Stimulated activated CD8-positive, alpha-beta memory T cell treated with anti-CD3 and anti-CD28 coated beads, Interleukin-4, amount 100 ng/mL, for 48 hours (primary cell): ENCODE results near the gene BBIP1.
"Not testable (repeated sequence)": the region's sequence is repeated elsewhere in the genome, so short reads cannot be mapped to it uniquely, and the experiment has no call there.

Experiments used
- DNase-seq: peaks from one replicate; pipeline ENCODE4 v3.0.0-alpha.2; 2020

The BBIP1 gene

DNA sequence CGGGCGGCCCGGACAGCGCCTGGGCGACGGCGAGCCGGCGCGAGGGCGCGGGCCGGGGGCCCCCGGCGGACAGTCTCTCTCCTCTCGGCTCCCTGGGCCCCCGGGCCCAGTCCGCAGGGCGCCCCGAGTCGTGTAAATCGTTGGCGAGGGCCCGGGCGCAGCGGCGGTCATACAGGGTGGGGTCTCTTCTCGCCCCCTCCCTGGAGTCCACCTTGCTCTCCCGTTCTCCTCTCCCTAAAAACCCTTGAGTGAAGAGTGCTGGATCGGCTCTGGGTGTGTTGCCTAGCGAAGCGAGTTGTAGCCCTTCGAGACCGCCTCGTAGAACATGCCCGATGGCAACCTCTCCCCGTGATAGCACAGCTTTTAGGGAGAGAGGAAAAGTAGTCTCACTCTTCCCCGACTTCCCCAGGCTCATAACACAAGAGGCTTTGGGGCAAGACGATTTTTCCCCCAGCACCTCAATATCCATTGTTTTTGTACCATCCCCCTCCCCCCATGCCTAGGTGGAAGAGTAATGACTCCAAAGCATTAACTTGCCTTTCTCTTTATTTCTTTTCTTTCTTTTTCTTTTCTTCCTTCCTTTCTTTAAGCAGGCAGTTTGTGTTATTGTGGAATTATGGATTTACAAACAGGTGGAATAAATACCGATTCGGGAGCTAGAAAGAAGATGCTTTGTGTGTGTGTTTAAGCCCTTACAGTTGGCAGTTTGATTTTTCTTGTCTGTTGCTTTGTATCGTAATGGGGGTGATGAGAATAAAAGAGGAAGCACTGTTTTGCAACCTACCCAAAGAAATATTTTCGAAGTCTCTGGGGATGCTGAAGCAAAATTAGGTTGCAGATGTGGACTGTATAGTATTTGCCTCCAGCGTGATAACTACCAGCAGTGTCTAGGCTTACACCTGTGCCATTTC, 1.2 kb upstream of the BBIP1 start:
- DNase-seq, result peak; percentile 39

DNA sequence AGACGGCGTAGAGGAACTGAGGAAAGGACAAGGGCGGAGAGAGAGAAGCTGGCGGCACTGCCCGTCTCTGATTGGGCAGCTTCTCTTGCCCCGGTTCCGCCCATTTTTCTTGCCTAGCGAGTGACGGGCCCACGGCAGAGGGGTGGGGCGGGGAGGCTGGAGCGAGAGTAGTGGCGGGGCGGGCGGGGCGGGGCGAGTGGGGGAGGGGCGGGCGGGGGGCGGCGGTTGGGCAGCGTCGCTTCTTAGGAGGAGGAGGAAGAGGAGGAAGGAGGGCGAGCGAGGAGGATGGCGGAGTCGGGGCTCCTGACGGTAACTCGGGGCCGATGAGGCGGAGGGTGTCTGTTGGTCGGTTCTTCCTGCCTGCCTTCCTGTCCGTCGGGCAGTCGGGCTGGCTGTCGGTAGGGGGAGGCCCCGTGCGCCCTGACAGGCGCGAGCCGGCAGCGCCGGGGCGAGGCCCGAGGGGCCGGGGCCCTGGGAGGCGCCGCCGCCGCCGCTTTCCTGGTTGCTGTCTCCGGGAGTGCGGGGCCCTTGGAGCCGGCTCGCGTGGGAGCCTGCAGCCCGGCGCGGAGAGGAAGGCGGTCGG, 460 bp upstream of the BBIP1 start, which contains the start of gene SHOC2:
Gene SHOC2 (plus strand): TSS at position 256 of the 583 bp plus-strand sequence. CDS start 44,755 bp downstream, outside the sequence.
- DNase-seq, result peak; percentile 97

DNA sequence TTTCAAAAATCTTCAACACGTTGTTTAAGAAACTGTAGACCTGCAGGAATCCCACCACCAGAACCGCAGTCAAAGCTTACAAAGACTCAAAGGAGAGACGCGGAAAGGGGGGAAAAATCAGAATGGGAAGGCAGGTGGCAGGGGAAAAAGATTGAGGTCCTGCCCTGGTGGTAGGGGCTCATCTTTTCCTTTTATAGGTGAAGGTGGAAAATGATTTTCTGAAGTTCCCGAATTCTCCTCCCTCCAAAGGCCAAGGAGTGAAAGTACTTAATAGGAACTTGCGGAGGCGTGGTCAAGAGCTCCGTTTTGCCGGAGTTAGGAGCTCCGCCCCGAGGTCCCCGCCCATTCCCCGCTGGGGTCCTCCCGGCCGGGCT, 724 bp downstream of the BBIP1 start:
- peak; percentile 93 for DNase-seq

DNA sequence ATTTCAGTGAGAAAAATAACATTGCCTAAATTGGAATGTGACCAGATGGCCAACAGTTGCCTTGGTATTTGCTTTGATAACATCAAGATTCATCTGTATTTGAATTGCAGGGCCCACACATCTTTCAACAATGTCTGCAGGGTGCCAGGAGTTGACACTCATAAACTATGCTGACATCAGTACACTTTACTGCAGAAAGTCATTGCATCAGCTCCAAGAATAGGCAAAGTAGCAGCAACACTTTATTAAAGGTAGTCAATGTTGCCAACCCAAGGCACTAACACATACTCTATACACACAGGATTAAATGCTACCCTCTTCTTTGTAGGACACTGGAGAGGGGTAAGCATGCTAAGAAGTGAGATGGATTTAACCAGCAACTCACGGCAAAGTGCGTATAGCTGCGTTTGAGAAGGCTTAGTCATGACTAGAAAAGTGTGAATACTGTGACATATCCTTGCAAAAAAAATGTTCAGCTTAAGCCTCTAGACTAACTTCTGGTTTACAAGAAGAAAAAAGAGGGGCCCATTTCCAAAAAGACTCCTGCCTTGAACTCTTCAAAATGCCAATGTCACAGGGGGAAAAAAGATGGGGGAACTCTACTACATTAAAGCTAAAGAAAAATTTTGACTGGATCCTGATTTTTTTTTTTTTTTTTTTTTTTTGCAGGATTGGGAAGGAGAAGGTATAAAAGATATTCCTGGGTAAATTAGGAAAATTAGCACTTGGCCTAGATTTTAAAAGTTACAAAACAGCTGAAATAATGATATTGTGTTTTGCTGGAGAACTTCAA, 2.2 kb downstream of the BBIP1 start:
- no peak for DNase-seq

DNA sequence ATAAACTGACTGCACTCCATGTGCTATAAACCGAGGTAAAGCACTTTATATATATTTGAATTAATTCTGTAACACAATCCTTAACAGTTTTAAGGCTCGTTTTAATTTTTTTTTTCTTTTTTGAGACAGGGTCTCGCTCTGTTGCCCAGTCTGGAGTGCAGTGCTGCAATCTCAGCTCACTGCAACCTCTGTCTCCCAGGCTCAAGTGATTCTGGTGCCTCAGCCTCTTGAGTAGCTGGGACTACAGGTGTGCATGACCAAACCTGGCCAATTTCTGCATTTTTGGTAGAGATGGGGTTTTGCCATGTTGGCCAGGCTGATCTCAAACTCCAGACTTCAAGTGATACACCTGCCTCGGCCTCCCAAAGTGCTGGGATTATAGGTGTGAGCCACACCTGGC, 3.4 kb downstream of the BBIP1 start:
- not testable (repeated sequence) for DNase-seq

DNA sequence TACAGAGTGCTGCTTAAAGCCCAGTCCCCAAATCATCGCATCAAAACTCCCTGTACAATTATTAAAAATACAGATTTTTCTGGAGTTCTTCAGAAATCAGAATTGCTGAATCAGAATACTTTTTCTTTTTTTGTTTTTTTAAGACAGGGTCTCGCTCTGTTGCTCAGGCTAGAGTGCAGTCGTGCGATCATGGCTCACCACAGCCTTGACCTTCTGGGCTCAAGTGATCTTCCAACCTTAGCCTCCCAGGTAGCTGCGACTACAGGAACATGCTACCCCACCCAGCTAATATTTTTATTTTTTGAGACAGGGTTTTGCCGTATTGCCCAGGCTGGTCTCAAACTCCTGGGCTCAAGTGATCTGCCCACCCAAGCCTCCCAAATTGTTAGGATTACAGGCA, 3.9 kb downstream of the BBIP1 start:
- no peak for DNase-seq

DNA sequence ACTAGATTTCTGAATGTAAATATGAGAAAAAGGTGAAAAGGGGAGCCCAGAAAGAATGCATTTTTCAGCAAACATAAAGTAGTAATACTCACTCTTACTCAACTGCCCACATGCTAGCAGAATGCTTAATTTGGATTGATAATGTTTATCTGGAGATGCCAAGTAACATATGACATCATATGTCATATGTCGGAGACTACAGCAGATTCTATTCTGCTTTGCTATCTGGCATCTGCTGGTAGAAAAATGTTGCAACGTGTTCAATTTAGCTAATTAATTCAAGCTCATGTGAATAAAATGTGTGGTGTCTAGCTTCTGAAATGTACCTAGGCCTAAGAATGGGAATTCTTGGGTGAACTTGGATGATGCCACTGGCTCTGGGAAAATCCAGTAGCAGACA, 4.5 kb downstream of the BBIP1 start:
- no peak for DNase-seq

DNA sequence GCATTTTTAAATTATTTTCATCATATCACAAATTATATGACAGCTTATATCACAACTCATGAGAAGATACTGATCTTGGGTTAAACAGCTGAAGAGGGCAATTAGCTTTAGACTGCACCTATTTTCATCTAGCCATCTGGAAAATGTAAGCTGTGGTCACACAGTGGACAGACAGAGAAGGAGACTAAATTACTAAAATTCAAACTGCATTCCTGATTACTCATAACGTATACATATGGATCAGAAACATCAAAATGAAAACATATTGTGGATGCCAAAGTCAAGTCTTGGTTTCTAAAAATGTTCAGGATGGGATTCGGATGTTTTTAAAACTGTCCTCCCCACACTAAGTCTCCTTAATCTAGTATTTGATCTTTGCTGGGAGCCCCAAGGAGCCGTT, 6.6 kb downstream of the BBIP1 start:
- no peak for DNase-seq

DNA sequence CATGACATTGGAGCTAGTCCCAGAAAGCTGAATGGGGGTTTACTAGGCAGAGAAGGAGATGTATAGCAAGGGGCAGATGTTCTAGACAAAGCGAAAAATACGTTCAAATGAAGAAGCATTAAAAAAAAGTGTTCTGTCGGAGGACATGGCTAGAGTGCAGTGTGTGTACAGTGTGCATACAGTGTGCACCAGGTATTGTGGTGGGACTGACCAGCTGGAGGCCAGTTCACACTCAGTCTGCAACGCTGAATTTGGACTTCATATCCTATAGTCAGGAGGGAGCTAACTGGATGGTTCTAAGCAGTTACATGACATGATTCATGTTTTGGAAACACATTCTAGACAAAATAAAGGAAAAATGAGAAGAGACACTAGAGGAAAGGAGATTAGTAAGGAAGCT, 8.8 kb downstream of the BBIP1 start:
- DNase-seq, result no peak

DNA sequence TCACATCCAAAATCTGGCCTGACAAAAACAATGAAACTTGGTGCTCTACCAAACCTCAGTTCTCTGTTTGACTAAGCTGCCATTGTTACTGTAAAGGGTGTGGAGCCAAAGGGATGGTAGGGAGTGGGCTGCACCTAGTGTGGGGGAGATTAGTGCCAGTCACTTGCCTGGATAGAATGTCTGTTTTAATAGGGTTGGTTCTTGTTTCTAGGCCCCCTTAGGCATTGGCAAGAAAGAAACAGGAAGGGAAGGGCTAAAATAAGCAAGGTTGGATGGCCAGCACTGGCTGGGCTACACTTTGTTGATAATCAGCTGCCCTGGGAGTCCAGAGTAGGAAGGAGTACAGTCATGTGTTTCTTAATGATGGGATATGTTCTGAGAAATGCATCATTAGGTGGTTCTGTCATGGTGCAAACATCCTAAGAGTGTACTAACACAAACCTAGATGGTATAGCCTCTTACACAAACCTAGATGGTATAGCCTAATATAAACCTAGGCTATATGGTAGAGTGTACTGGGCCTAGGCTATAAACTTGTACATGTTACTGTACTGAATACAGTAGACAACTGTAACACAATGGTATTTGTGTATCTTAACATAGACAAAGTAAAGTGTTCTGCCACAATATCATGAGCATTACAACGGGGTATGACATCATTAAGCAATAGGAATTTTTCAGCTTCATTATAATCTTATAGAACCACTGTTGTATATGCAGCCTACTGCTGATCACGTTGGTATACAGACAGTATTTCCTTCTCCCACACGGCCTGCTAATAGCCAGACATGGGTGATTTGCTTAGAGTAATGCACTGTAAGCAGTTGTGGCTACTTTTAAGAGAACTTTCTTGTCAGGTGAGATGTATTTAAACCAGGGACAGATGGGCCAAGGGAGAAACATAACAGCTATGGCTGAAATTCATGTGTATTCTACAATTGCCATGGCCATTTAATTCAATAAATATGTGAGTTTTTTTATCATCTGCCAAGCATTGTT, 15.4 kb downstream of the BBIP1 start:
- no peak for DNase-seq

DNA sequence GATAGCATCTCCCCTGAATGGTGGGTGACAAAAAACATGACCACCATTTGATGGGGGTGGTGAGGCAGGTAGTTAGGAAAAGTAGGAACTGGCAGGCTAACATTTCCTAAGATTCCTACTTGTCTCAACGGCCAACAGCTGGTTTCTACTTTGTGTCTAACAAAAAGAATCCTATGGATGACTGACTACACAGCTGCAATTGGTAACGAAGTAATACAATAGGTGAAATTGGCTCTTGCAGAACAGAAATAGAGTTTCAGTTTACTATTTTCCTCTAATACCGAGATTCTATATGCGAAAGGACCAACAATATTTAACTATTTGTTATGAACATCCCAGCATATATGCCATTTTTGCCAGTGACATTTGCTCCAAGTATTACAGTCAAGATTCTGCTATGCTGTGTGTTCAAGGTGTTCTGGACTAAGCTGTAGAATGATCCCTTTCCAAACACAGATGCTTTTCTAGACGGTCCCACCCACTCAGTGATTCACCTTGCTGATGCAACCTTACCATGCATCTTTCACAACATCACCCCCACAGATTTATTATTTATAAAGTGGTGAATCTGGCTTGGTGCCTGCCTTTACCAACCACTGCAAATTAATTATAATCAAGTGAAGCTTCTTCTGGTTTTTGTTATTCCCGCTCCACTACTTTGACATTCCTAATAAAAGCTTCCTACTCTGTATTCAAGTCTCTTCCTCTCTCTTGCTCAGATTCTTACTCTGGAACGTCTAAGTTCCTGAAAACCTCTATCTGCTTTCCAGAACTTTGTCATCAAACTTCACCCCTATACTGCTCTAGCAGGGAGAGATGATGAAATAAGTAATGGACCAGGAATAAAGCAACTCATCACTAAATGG, 16.8 kb downstream of the BBIP1 start:
- peak; percentile 59 for DNase-seq

DNA sequence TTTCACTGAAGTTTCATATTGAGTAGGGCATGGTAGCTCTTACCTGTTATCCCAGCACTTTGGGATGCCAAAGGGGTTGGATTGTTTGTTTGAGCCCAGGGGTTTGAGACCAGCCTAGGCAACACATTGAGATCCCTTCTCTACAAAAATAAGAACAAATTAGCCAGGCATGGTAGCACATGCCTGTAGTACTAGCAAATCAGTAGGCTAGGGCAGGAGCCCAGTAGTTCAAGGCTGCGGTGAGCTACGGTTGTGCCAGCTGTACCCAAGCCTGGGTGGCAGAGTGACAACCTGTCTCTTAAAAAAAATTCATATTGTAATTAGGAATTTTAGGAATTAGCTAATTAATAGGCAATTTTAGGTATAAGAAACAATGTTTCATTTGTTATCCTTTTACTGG, 18.0 kb downstream of the BBIP1 start:
- DNase-seq, result no peak

DNA sequence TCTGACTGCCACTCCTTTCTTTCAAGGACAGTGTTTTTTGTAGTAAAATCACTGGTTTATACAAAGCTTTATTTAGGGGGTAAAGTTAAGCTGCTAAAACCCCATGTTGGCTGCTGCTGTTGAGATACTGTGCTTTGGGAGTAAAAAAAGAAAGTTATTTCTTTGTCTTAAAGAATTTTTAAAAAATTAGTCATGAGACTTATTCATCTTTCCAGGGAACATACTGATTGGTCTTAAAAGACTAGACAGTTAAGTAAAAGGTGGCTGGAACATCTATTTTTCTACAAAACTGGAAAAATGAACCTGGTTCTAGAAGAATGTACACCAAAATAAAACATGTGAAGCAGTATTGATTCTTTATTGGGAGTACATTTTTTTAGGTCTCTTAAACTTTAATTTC, 20.6 kb downstream of the BBIP1 start:
- no peak for DNase-seq

DNA sequence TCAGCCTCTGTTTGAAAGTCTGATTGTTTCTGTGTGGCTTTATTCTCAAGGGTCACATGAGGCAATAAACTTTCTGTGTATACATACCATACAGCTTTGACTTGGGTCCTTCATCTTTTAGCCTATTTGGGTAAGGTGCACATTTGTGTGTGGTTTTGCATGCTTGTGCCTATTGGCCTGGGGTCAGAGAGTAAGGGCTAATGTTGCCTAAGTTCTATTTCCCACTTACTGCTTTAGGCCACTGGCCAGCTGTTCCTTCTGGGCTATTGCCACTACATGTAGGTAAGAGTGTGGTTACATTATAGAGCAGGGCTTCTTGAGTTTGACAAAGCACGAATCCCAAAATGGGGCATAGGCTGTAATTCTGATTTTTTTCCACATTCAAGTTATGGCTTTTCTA, 21.8 kb downstream of the BBIP1 start:
- no peak for DNase-seq

DNA sequence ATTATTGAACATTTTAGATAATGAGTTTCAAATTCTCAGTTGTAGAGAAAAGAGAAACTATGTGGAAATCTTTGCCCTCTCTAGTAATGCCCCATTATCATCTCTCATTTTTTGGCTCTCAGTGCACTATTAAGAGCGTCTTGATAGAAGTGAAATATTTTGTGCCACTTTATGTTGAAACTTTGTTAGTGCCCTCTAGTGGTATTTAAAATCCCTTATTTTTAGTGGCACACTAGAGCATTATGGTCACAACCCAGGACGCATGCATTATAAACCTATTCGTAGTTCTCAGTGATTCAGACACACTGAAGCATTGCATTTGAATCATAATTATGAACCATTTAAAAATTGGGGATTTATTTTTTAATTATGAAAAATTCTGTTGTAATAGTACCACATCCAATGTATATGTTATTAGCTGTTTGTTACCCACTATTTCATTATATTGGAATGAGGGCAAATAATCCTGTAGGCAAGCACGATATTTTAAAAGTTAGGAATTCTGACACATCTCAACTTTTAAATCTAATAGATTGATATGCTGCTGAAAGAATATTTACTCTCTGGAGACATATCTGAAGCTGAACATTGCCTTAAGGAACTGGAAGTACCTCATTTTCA, 25.3 kb downstream of the BBIP1 start:
- no peak for DNase-seq

DNA sequence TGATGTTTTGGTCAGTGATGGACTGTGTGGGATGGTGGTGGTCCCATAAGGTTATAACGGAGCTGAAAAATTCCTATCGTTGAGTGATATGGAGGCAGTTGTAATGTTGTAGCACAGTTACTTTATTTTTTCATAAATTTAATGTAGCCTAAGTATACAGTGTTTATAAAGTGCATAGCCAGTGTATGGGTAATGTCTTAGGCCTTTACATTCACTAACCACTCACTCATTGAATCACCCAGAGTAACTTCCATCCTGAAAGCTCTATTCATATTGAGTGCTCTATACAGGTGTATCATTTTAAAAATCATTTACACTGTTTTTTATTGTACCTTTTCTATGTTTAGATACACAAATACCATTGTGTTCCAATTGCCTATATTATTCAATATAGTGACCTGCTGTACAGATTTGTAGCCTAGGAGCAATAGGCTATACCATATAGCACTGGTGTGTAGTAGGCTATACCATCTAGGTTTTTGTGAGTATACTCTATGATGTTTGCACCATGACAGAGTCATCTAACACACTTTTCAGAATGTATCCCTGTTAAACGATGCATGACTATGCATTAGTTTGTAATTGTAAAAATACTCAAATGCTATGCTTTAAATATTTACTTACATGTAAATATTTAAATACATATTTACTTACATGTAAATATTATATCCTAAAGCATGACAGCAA, 26.2 kb downstream of the BBIP1 start:
- no peak for DNase-seq

DNA sequence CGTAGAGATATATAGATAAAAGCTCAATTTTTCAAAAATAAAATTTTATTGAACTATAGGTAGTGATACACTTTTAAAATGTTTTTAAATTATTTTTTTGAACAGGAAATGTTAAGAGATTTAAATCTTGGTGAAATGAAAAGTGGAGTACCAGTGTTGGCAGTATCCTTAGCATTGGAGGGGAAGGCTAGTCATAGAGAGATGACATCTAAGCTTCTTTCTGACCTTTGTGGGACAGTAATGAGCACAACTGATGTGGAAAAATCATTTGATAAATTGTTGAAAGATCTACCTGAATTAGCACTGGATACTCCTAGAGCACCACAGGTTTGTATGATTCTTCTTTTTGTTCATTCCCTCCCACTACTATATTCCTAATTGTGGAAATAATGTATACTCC, 31.4 kb downstream of the BBIP1 start:
- no peak for DNase-seq

DNA sequence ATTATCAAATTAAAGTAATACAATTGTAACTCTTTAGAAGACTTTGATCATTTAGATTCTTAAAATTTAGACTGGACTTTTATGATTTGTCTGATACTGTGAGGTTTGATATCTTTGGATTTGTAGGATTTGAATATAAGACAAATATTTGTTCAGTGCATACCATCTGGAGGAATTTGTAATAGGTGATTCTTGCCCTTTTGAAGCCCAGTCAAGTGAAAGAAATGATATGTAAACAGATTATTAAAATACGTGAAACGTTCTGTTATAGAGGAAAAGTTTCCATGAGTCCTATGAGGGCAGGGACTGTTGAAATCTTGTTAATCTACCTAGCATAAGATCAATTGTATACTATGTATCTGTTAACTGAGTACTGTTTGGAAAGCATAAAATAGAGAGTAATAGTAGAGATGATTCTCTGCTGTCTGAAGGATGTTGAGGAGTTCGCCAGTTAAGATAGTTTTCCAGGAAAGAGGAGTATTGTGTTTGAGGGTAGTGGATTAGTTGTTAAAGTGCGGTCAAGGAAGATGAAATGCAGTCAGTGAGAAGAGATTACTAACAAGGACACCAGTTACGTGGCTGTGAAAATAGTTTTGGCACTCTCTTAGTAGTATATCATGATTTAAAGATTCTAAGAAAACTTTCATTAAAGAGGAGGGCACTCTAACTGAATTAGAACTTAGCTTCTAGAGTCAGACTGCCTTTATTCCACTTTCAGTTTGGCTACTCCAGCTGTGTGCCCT, 32.9 kb downstream of the BBIP1 start:
- no peak for DNase-seq

DNA sequence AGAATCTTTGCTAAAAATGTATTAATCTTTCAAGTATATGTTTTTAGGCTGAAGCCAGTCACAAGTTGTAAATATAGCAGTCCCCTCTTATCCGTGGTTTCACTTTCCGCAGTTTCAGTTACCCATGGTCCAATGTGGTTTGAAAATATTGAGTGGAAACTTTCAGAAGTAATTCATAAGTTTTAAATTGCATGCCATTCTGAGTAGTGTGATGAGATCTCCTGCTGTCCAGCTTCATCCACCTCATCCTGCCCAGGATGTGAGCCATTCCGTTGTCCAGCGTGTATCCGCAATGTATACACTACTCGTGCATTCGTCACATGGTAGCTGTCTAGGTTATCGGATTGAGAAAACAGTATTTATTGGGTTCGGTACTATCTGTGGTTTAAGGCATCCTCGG, 35.1 kb downstream of the BBIP1 start:
- no peak for DNase-seq

DNA sequence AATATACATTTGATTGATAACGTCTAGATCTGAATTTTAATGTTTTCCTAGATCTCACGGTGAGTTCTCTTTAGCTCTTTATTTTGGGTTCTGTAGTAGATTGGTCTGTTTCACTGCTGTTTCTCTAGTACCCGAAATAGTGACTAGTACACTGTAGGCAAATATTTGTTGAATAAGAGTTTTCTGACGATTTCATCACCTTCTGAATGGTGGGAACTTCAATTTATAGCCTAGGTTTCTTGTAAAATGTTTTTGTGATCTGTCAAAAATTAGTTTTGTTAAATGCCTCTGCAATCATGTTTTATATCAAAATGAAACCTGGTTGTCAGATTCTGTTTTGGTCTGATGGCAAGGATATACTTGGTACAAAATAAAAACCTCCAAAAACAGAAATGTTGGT, 37.1 kb downstream of the BBIP1 start:
- no peak for DNase-seq
